SK-N-SH (cell line): ENCODE measurements around the gene POC1B. TPM values are rescaled to one million over a fixed set of nuclear protein-coding genes. Genes with fewer than 3 reads are reported as not detected.

Source experiments
- CTCF ChIA-PET: fragments of 300-600, 350-600 bp; formaldehyde crosslinking; extraction: SDS; loops from one replicate; lab custom pipeline; 2021; lab: Yijun Ruan, JAX
- POLR2A ChIA-PET: fragments of 350-600 bp; sonication (Branson Sonifier 250); formaldehyde crosslinking; extraction: SDS; loops from one replicate; lab custom pipeline; 2020; ENCODE audit warnings: antibody characterized with exemption, inconsistent platforms; lab: Yijun Ruan, JAX
- DNase-seq: peaks from one replicate; pipeline ENCODE4 v3.0.0; 2012
- H2AFZ ChIP-seq: fragments of 200-600 bp; sonication (generic); 2 replicates; pipeline ENCODE4 v1.8.1; 2016; ENCODE audit warnings: antibody characterized with exemption, mild to moderate bottlenecking, low read depth
- H3F3A ChIP-seq: fragments of 200-600 bp; sonication (generic); replicated peaks from 2 replicates; pipeline ENCODE3; 2016; ENCODE audit warnings: antibody characterized with exemption, mild to moderate bottlenecking; ENCODE audit not compliant: insufficient read depth
- H3K27ac ChIP-seq, 2 experiments: fragments of 200-500 bp in 1 of 2; fragments of 200-600 bp in 1 of 2; sonication (Bioruptor generic) in 1 of 2; sonication (generic), shearing (Covaris generic) in 1 of 2; 2 replicates each; pipeline versions ENCODE4 v1.5.1 to v1.6.1; 2014 to 2016; ENCODE audit warnings: low read depth in 2 of 2, inconsistent platforms in 1 of 2, low read length in 1 of 2, mild to moderate bottlenecking in 1 of 2, mixed read lengths in 1 of 2
- H3K27me3 ChIP-seq: fragments of 200-600 bp; sonication (generic), shearing (Covaris generic); 2 replicates; pipeline ENCODE4 v1.6.1; 2016; ENCODE audit warnings: mixed run types; ENCODE audit not compliant: insufficient read depth
- H3K36me3 ChIP-seq, 2 experiments: fragments of 200-500 bp in 1 of 2; fragments of 200-600 bp in 1 of 2; sonication (Bioruptor generic) in 1 of 2; sonication (generic) in 1 of 2; replicated peaks in 1 of 2; 2 replicates each; pipeline versions ENCODE3 to v1.5.1; 2014 to 2016; ENCODE audit warnings: low read length in 1 of 2, mild to moderate bottlenecking in 1 of 2; ENCODE audit not compliant: insufficient read depth in 2 of 2, control insufficient read depth in 1 of 2
- H3K4me1 ChIP-seq, 2 experiments: fragments of 200-500 bp in 1 of 2; fragments of 200-600 bp in 1 of 2; sonication (Bioruptor generic) in 1 of 2; sonication (generic), shearing (Covaris generic) in 1 of 2; 2 replicates each; pipeline versions ENCODE4 v1.5.1 to v1.6.1; 2014 to 2016; ENCODE audit warnings: low read depth in 1 of 2, low read length in 1 of 2, mixed run types in 1 of 2; ENCODE audit not compliant: insufficient read depth in 2 of 2, control insufficient read depth in 1 of 2
- H3K4me2 ChIP-seq: fragments of 200-600 bp; sonication (generic), shearing (Covaris generic); 2 replicates; pipeline ENCODE4 v1.6.1; 2017; ENCODE audit warnings: mixed run types
- H3K4me3 ChIP-seq, 2 experiments: fragments of 200-500 bp in 1 of 2; fragments of 200-600 bp in 1 of 2; sonication (Bioruptor generic) in 1 of 2; sonication (generic), shearing (Covaris generic) in 1 of 2; 2 replicates each; pipeline versions ENCODE4 v1.5.1 to v1.8.1; 2014 to 2016; ENCODE audit warnings: low read depth in 2 of 2, inconsistent platforms in 1 of 2, low read length in 1 of 2, mild to moderate bottlenecking in 1 of 2, mixed read lengths in 1 of 2, moderate library complexity in 1 of 2
- H3K79me2 ChIP-seq: fragments of 200-600 bp; sonication (generic); 2 replicates; pipeline ENCODE4 v1.8.1; 2017; ENCODE audit warnings: mild to moderate bottlenecking; ENCODE audit not compliant: insufficient read depth
- H3K9ac ChIP-seq: fragments of 200-600 bp; sonication (generic); 2 replicates; pipeline ENCODE4 v1.6.1; 2017; ENCODE audit warnings: mixed run types
- H3K9me2 ChIP-seq: fragments of 200-600 bp; sonication (generic); 2 replicates; pipeline ENCODE4 v1.6.1; 2017; ENCODE audit warnings: mixed run types
- H3K9me3 ChIP-seq: fragments of 200-600 bp; sonication (generic); 2 replicates; pipeline ENCODE4 v1.6.1; 2017; ENCODE audit warnings: mixed run types, mild to moderate bottlenecking, moderate library complexity
- H4K20me1 ChIP-seq: fragments of 200-600 bp; sonication (generic); 2 replicates; pipeline ENCODE4 v1.6.1; 2017; ENCODE audit warnings: mild to moderate bottlenecking, mixed run types; ENCODE audit not compliant: insufficient read depth
- ELF1 ChIP-seq: IDR thresholded peaks from 2 replicates; pipeline ENCODE4 v1.4.0; 2012
- GABPA ChIP-seq: IDR thresholded peaks from 2 replicates; pipeline ENCODE4 v1.4.0; 2012; ENCODE audit warnings: low read depth, mild to moderate bottlenecking
- GATA2 ChIP-seq: sonication (generic); formaldehyde crosslinking; IDR thresholded peaks from 2 replicates; pipeline ENCODE4 v1.5.0; 2020; ENCODE audit warnings: mild to moderate bottlenecking, missing genetic modification reagents
- IRF3 ChIP-seq: fragments of 150-350 bp; IDR thresholded peaks from 2 replicates; pipeline ENCODE4 v1.6.1; 2016; ENCODE audit warnings: mild to moderate bottlenecking, low read depth, low read length
- JUND ChIP-seq: IDR thresholded peaks from 2 replicates; pipeline ENCODE4 v1.4.0; 2012
- MEF2A ChIP-seq: IDR thresholded peaks from 2 replicates; pipeline ENCODE4 v1.4.0; 2012; ENCODE audit warnings: low read depth, borderline replicate concordance
- NFIC ChIP-seq: IDR thresholded peaks from 2 replicates; pipeline ENCODE4 v1.4.0; 2012; ENCODE audit warnings: borderline replicate concordance
- NRF1 ChIP-seq: IDR thresholded peaks from 2 replicates; pipeline ENCODE4 v1.6.1; 2012; ENCODE audit warnings: low read depth, mild to moderate bottlenecking, low read length
- SIN3A ChIP-seq: IDR thresholded peaks from 2 replicates; pipeline ENCODE4 v1.6.1; 2012; ENCODE audit warnings: low read depth, mild to moderate bottlenecking, low read length, moderate library complexity, borderline replicate concordance
- TAF1 ChIP-seq: IDR thresholded peaks from 2 replicates; pipeline ENCODE4 v1.6.1; 2012; ENCODE audit warnings: low read depth, mild to moderate bottlenecking, low read length, moderate library complexity, borderline replicate concordance
- TCF12 ChIP-seq: IDR thresholded peaks from 2 replicates; pipeline ENCODE4 v1.4.0; 2012
- TEAD4 ChIP-seq: IDR thresholded peaks from 2 replicates; pipeline ENCODE4 v1.4.0; 2012; ENCODE audit warnings: mild to moderate bottlenecking, borderline replicate concordance; ENCODE audit not compliant: insufficient read depth
- USF2 ChIP-seq: fragments of 150-350 bp; IDR thresholded peaks from 2 replicates; pipeline ENCODE4 v1.6.1; 2017; ENCODE audit warnings: antibody characterized with exemption, low read length, low read depth, borderline replicate concordance
- YY1 ChIP-seq: IDR thresholded peaks from 2 replicates; pipeline ENCODE4 v1.4.0; 2012; ENCODE audit warnings: low read depth, mild to moderate bottlenecking
- WGBS: methylation state at CpG from one replicate; pipeline ENCODE4 v1.1.6; 2017; ENCODE audit warnings: low lambda C conversion rate; 5-methylcytosine and 5-hydroxymethylcytosine counted together
- polyA plus RNA-seq, 3 experiments: library from polyadenylated mRNA; depleted of rRNA; stranded (reverse); fragments of >200 nt; gene quantifications; 2 replicates each; pipeline ENCODE4 v1.2.3, GENCODE V29; 2012
- TF ChIP-seq, protein P1 (sequence below): IDR thresholded peaks from 2 replicates; pipeline ENCODE4 v1.4.0; 2012; ENCODE audit warnings: low read depth, borderline replicate concordance
- TF ChIP-seq, protein P2 (sequence below): IDR thresholded peaks from 2 replicates; pipeline ENCODE4 v1.4.0; 2012; ENCODE audit warnings: low read depth
- TF ChIP-seq, protein P3 (sequence below): IDR thresholded peaks from 2 replicates; pipeline ENCODE4 v1.4.0; 2012; ENCODE audit warnings: low read depth, borderline replicate concordance

The POC1B gene
- polyA plus RNA-seq, 1 of the 3 experiments (the other 2 are of a cell fraction), result 4.0 TPM

DNA sequence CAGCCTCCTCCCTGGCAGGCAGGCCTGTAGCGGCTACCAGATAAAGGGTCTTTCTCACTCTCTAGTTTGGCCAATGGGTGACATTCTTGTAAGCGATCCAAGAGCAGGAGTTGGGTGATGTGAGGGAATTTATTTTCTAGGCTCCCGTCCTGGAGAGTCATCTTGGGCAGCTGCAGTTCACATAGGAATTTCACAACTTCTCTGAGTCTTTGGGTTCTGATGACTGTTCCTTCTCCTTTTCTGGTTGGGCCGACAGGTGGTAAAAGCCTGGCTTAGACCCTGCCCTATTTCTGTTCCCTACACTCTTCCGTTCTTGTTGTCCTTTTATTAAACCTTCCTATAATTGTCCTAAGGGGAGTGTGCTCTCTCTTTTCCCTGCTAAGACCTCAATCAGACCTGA is 42.6 kb upstream of the POC1B start:
- Histone ChIP-seq H3K79me2 (no peaks in the 10 kb centered on the region), H3K9me2 (no peaks in the 10 kb centered on the region), H3K27me3 (no peaks in the 10 kb centered on the region), H3K9me3 (no peaks in the 10 kb centered on the region), H3F3A (no peaks in the 10 kb centered on the region), H4K20me1 (no peaks in the 10 kb centered on the region), H2AFZ (no peak overlapping the region), H3K27ac (no peak overlapping the region), H3K36me3 (no peaks in the 10 kb centered on the region), H3K4me2 (no peak overlapping the region), H3K9ac (no peak overlapping the region), H3K4me1 (no peaks in the 10 kb centered on the region), H3K4me3 (no peak overlapping the region)
- DNase-seq, result no peak
- TF ChIP-seq TAF1 (no peak), YY1 (no peak)
- ChIA-PET POLR2A (no interaction called here), CTCF (no interaction called here)
- 99% methylated on average over 5 of the region's 5 CpGs for WGBS

DNA sequence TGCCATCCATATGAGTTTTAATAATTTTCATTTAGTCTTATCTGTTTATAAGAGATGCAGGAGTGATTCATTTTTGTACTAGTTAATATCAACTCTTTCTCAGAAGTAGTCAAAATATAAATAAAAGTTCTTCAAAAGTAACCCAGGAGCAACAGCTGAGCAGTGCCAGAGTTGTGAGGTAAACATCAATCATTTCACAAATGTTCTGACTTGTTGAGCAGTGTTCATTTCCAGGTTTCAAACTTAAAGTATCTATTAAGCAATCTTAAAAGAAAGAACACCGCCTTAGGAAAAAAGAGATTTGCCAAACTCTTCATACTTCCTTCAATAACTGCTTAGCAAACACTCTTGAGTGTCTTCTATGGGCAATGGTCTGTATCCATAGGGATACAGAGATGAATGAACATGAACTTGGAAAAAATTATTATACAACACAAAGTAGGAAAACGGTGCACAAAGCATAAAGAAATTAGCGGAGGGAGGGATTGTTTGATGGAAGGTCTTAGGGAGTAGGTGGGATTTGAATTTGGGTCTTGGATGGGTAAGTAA is 41.9 kb upstream of the POC1B start:
- no peak overlapping the region for H2AFZ ChIP-seq
- H3K9ac ChIP-seq, result no peak overlapping the region
- no peaks in the 10 kb centered on the region for H3K9me2 ChIP-seq
- no peak overlapping the region for H3K4me2 ChIP-seq
- no peaks in the 10 kb centered on the region for H3K27me3 ChIP-seq
- POLR2A ChIA-PET, result no interaction called here
- CTCF ChIA-PET, result no interaction called here
- no peaks in the 10 kb centered on the region for H3F3A ChIP-seq
- no peaks in the 10 kb centered on the region for H3K36me3 ChIP-seq
- H3K79me2 ChIP-seq, result no peaks in the 10 kb centered on the region
- H3K27ac ChIP-seq, result no peak overlapping the region
- no peaks in the 10 kb centered on the region for H4K20me1 ChIP-seq
- DNase-seq, result no peak
- WGBS, result 83% methylated on average over 3 of the region's 3 CpGs
- TF ChIP-seq TEAD4 (no peak), TCF12 (no peak), GATA2 (CRISPR knock-in tag) (no peak), IRF3 (no peak), GABPA (no peak), MEF2A (no peak), USF2 (no peak), JUND (no peak), ELF1 (no peak), NFIC (no peak), NRF1 (no peak), SIN3A (no peak)
- TF ChIP-seq, protein P1, sequence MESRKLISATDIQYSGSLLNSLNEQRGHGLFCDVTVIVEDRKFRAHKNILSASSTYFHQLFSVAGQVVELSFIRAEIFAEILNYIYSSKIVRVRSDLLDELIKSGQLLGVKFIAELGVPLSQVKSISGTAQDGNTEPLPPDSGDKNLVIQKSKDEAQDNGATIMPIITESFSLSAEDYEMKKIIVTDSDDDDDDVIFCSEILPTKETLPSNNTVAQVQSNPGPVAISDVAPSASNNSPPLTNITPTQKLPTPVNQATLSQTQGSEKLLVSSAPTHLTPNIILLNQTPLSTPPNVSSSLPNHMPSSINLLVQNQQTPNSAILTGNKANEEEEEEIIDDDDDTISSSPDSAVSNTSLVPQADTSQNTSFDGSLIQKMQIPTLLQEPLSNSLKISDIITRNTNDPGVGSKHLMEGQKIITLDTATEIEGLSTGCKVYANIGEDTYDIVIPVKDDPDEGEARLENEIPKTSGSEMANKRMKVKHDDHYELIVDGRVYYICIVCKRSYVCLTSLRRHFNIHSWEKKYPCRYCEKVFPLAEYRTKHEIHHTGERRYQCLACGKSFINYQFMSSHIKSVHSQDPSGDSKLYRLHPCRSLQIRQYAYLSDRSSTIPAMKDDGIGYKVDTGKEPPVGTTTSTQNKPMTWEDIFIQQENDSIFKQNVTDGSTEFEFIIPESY, result no peak
- TF ChIP-seq, protein P2, sequence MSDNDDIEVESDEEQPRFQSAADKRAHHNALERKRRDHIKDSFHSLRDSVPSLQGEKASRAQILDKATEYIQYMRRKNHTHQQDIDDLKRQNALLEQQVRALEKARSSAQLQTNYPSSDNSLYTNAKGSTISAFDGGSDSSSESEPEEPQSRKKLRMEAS, result no peak
- TF ChIP-seq, protein P3, sequence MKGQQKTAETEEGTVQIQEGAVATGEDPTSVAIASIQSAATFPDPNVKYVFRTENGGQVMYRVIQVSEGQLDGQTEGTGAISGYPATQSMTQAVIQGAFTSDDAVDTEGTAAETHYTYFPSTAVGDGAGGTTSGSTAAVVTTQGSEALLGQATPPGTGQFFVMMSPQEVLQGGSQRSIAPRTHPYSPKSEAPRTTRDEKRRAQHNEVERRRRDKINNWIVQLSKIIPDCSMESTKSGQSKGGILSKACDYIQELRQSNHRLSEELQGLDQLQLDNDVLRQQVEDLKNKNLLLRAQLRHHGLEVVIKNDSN, result no peak
- no peak overlapping the region for H3K4me3 ChIP-seq
- H3K9me3 ChIP-seq, result no peaks in the 10 kb centered on the region
- no peaks in the 10 kb centered on the region for H3K4me1 ChIP-seq
